Thyroid gland (tissue), 4 donors: ENCODE measurements around the gene C18orf54. TPM values are rescaled to one million over a fixed set of nuclear protein-coding genes. Genes with fewer than 3 reads are reported as not detected.
"Not testable (repeated sequence)": the region's sequence is repeated elsewhere in the genome, so short reads cannot be mapped to it uniquely, and the experiment has no call there.

Experiments
- DNase-seq, 2 donors: peaks; one replicate each; pipeline ENCODE4 v3.0.0-alpha.2; 2019
- H3K27ac ChIP-seq, 3 donors: fragments of 200-600 bp; sonication (generic); 1 replicate in 2 of 3; 2 replicates in 1 of 3; pipeline ENCODE4 v1.5.1; 2016 to 2019; ENCODE audit warnings: mild to moderate bottlenecking in 1 of 3, moderate library complexity in 1 of 3
- H3K27me3 ChIP-seq: fragments of 200-600 bp; sonication (generic); one replicate; pipeline ENCODE4 v1.5.1; 2019
- H3K36me3 ChIP-seq, 2 donors: fragments of 200-600 bp; sonication (generic); one replicate each; pipeline ENCODE4 v1.5.1; 2016 to 2019
- H3K4me1 ChIP-seq, 2 donors: fragments of 200-600 bp; sonication (generic); one replicate each; pipeline ENCODE4 v1.5.1; 2017 to 2019
- H3K4me3 ChIP-seq, 3 donors: fragments of 200-600 bp; sonication (generic); replicated peaks in 1 of 3; 1 replicate in 2 of 3; 2 replicates in 1 of 3; pipeline ENCODE4 v1.5.1; 2016; ENCODE audit warnings: mild to moderate bottlenecking in 1 of 3
- H3K9me3 ChIP-seq: fragments of 200-600 bp; sonication (generic); one replicate; pipeline ENCODE4 v1.5.1; 2017
- POLR2A ChIP-seq, 2 donors: fragments of 450-650 bp; IDR thresholded peaks; one replicate each; pipeline ENCODE4 v1.6.1; 2017; ENCODE audit warnings: antibody characterized with exemption in 2 of 2, mild to moderate bottlenecking in 2 of 2, moderate library complexity in 1 of 2
- WGBS, 2 donors: methylation state at CpG; one replicate each; pipeline ENCODE4 v1.1.5; 2017; 5-methylcytosine and 5-hydroxymethylcytosine counted together
- intact Hi-C: fragments of 100-400 bp; cut with DNase I; formaldehyde crosslinking; loops from one replicate; pipeline ENCODE4 v1.15.1; 2023
- total RNA-seq, 4 donors: library from RNA; depleted of rRNA; stranded (reverse); fragments of >200 nt; gene quantifications; one replicate each; pipeline ENCODE4 v1.2.3, GENCODE V29; 2016
- TF ChIP-seq, protein P1 (sequence below), 6 experiments: fragments of 200-600 bp in 3 of 6; fragments of 450-650 bp in 3 of 6; sonication (generic) in 3 of 6; IDR thresholded peaks; one replicate each; pipeline ENCODE4 v1.5.1; 2016 to 2019; ENCODE audit warnings: antibody characterized with exemption in 6 of 6, mild to moderate bottlenecking in 2 of 6, inconsistent platforms in 1 of 6, moderate library complexity in 1 of 6

Gene C18orf54
- total RNA-seq, 4 donors from 2014 or later = 0.96 to 2.2 (median 1.5) TPM

DNA sequence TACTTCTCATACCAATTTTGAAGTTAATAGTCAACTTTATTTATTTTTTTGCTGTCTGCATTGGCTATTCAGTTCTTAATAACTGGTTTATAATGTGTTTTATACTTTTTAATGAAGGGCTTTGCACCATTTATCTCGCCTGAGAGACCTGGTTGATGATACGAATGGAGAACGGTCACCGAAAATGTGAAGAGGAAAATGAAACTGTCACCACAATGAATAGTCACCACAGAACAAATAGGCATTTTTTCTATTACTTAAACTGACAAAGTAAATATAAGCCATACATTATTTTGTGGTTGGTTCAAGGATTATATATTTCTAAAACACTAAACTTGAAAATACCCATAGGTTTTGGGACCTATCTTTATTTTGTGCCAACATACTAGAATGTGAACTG lies 20.4 kb downstream of the C18orf54 start:
- no peaks in the 10 kb centered on the region for H3K9me3 ChIP-seq
- no peaks in the 10 kb centered on the region for H3K4me1 ChIP-seq
- DNase-seq = no peak
- TF ChIP-seq, protein P1, sequence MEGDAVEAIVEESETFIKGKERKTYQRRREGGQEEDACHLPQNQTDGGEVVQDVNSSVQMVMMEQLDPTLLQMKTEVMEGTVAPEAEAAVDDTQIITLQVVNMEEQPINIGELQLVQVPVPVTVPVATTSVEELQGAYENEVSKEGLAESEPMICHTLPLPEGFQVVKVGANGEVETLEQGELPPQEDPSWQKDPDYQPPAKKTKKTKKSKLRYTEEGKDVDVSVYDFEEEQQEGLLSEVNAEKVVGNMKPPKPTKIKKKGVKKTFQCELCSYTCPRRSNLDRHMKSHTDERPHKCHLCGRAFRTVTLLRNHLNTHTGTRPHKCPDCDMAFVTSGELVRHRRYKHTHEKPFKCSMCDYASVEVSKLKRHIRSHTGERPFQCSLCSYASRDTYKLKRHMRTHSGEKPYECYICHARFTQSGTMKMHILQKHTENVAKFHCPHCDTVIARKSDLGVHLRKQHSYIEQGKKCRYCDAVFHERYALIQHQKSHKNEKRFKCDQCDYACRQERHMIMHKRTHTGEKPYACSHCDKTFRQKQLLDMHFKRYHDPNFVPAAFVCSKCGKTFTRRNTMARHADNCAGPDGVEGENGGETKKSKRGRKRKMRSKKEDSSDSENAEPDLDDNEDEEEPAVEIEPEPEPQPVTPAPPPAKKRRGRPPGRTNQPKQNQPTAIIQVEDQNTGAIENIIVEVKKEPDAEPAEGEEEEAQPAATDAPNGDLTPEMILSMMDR (IDR thresholded peaks at IDR 0.05) = no peak
- no peak for TF ChIP-seq POLR2A (IDR thresholded peaks at IDR 0.05)
- H3K4me3 ChIP-seq = no peak overlapping the region
- WGBS, 2 donors = 95 to 96% methylated on average over 4 of the region's 4 CpGs
- no peaks in the 10 kb centered on the region for H3K27me3 ChIP-seq
- H3K36me3 ChIP-seq = no peaks in the 10 kb centered on the region
- intact Hi-C loops = no loop called here
- no peak overlapping the region for H3K27ac ChIP-seq

DNA sequence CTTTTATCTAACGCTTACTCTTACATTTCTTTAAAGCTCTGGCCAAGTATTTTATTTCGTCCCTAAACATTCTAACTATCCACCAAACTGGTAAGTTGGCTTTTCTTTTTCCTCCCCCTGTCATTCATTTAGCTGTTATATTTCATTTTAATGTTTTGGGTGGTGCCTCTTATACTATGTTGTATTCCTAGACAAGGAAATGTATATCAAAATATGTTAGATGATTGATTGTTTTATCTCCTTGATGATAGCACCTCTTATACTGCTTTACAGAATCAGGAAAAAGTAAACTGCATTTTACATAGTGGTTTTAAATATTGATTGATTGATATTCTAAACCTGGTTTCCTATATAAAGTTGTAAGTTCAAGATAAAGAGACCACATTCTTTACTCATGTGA lies 23.9 kb downstream of the C18orf54 start:
- WGBS, 2 donors = 75 to 95% methylated on average over 2 of the region's 2 CpGs

DNA sequence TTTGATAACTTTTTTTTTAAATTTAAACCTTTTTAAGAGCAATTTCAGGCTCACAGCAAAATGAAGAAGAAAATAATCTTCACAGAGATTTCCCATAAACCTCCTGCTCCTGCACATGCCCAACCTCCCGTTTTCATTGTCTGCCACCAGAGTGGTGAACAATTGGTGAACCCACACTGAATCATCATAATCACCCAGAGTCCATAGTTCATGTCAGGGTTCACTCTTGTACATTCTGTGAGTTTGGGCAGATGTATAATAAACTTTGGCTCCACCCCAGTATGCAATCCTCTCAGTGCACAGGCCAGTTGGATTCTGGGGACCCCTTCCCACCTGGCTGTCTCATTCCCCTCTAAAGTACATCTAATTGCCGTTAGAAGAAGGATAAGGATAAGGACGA lies 24.4 kb downstream of the C18orf54 start:
- intact Hi-C loops = no loop called here
- Histone ChIP-seq H3K27ac (no peak overlapping the region), H3K4me1 (no peaks in the 10 kb centered on the region), H3K27me3 (no peaks in the 10 kb centered on the region), H3K36me3 (no peaks in the 10 kb centered on the region), H3K4me3 (no peak overlapping the region), H3K9me3 (no peaks in the 10 kb centered on the region)
- no peak for DNase-seq
- no peak for TF ChIP-seq POLR2A (IDR thresholded peaks at IDR 0.05)
- TF ChIP-seq, protein P1 (IDR thresholded peaks at IDR 0.05) = no peak
- WGBS, 2 donors = 91 to 92% methylated on average over 3 of the region's 3 CpGs

More for the DNA sequence above, 23.9 kb downstream of the C18orf54 start:
- H3K9me3 ChIP-seq = no peaks in the 10 kb centered on the region
- H3K4me1 ChIP-seq = no peaks in the 10 kb centered on the region
- no peak overlapping the region for H3K4me3 ChIP-seq
- no peaks in the 10 kb centered on the region for H3K27me3 ChIP-seq
- no peak overlapping the region for H3K27ac ChIP-seq
- intact Hi-C loops = no loop called here
- H3K36me3 ChIP-seq = no peaks in the 10 kb centered on the region
- TF ChIP-seq POLR2A (IDR thresholded peaks at IDR 0.05) = no peak
- TF ChIP-seq, protein P1 (IDR thresholded peaks at IDR 0.05) = no peak
- no peak for DNase-seq

DNA sequence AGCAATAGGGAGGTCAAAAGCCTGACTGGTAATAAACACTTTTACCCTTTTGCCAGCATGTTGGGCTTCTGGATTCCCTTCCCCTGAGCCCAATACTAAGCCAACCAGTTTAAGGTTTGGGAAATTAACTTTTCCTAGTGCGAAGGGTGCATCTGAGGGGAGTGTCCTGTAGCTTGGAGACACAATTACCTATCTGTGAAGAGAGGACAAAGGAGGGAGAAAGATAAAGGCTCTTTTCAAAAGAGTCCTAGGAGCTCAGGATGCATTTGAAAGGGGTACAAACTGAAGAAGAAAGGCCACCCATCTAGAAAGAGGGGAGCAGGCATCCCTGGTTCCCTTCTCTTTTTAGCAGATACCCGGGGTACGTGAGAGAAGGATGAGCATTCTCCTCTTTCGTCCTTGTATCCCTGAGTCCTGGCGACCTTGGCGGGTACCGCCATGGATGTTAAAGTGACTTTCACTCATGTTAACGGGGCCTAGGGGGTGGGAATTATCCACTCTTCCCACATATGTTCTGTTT lies 25.1 kb downstream of the C18orf54 start:
- Histone ChIP-seq H3K9me3 (no peaks in the 10 kb centered on the region), H3K4me1 (no peaks in the 10 kb centered on the region), H3K27me3 (no peaks in the 10 kb centered on the region), H3K27ac (no peak overlapping the region), H3K4me3 (no peak overlapping the region), H3K36me3 (no peaks in the 10 kb centered on the region)
- no peak for TF ChIP-seq POLR2A (IDR thresholded peaks at IDR 0.05)
- TF ChIP-seq, protein P1 (IDR thresholded peaks at IDR 0.05) = no peak
- 81 to 89% methylated on average over 8 of the region's 8 CpGs for WGBS, 2 donors
- intact Hi-C loops = no loop called here
- no peak for DNase-seq

DNA sequence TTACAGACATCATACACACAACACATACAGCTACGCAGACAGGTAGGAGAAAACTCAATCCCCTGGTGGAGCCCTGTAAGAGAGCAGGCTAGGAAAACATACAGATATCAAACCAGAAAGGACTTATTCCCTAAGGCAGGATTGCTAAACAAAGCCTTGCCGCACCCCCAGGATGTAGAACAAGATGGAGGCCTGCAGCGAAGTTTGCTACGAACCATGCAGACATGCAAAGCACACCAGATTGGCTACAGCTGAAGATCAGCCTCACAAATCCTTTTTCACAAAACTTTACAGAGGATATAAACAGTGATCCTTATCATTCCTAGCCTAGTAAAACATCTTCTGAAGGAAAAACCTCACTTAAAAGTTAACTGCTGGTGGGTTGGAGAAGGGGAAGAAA lies 28.3 kb downstream of the C18orf54 start:
- Histone ChIP-seq H3K36me3 (no peaks in the 10 kb centered on the region), H3K9me3 (no peaks in the 10 kb centered on the region), H3K4me3 (no peak overlapping the region), H3K27ac (no peak overlapping the region), H3K27me3 (no peaks in the 10 kb centered on the region), H3K4me1 (no peaks in the 10 kb centered on the region)
- intact Hi-C loops = no loop called here
- DNase-seq = no peak
- WGBS, 2 donors = 62 to 85% methylated on average over 4 of the region's 4 CpGs
- TF ChIP-seq, protein P1 (IDR thresholded peaks at IDR 0.05) = no peak
- TF ChIP-seq POLR2A (IDR thresholded peaks at IDR 0.05) = no peak

DNA sequence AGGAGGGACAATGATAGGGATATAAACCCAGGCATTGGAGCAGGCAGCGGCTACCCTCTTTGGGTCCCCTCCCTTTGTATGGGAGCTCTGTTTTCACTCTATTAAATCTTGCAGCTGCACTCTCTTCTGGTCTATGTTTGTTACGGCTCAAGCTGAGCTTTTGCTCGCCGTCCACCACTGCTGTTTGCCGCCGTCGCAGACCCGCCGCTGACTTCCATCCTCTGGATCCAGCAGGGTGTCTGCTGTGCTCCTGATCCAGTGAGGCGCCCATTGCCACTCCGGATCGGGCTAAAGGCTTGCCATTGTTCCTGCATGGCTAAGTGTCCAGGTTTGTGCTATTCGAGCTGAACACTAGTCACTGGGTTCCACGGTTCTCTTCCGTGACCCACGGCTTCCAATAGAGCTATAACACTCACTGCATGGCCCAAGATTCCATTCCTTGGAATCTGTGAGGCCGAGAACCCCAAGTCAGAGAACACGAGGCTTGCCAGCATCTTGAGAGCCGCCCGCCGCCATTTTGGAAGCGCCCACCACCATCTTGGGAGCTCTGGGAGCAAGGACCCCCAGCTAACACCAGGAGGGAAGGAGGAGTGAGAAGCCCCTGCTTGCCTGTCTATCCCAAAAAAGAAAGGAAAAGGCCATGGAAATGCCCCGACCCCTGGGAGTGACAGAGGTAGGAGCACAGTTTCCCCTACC lies 29.2 kb downstream of the C18orf54 start:
- H3K36me3 ChIP-seq, intact Hi-C loops: not testable (repeated sequence)
- 94 to 96% methylated on average over 23 of the region's 23 CpGs for WGBS, 2 donors

More for the DNA sequence above, 29.2 kb downstream of the C18orf54 start:
- not testable (repeated sequence) for H3K9me3 ChIP-seq, H3K4me3 ChIP-seq, DNase-seq, H3K27ac ChIP-seq, H3K4me1 ChIP-seq, H3K27me3 ChIP-seq
